Subcutaneous adipose tissue (tissue), 4 donors: ENCODE results near the gene SCAND1. TPM values are rescaled to one million over a fixed set of nuclear protein-coding genes. Genes with fewer than 3 reads are reported as not detected.

Source experiments
- total RNA-seq, 4 donors: library from RNA; depleted of rRNA; stranded (reverse); fragments of >200 nt; gene quantifications; one replicate each; pipeline ENCODE4 v1.1.0, GENCODE V29; 2016
- TF ChIP-seq, protein P1 (sequence below): fragments of 450-650 bp; IDR thresholded peaks from one replicate; pipeline ENCODE4 v1.5.1; 2016; ENCODE audit warnings: low read depth, mild to moderate bottlenecking, control low read depth, antibody characterized with exemption, moderate library complexity

The SCAND1 gene
- total RNA-seq, 4 donors from 2014 or later: 48.8 to 125 (median 76.3) TPM

DNA sequence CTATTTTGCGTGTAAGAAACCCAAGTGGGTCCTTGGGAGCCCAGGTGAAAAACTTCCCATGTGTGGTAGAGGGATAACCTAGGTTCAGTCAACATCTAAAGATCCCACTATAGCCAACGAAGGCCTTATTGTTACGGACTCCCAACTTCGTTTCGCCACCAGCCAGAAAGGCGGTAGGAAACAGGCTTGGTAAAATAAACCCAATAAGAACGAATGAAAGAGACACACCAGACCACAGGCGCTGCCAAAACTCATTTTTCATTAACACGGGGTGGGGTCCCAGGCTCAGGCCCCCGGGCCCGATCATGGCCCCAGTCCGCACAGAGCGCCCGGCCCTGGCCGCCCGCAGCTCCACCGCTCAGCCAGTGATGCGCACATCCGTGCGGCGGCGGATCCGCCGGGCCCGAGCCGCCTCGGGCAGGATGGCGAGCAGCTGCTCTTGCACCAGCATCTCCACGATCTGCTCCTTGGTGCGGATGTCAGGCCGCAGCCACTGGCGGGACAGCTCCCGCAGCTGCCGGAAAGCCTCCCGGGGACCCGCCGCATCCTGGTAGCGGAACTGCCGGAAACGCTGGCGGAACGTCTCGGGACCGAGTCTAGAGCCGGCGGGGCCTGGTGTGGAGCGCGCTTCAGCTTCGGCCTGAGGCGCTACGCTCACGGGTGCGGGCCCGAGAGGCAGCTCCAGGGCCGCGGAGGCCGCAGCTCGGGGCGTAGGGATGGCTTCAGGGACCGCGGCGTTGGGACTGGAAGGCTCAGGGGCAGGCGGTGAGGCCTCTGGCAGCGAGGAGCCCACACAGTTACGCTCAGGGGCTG, 709 bp downstream of the SCAND1 start:
- TF ChIP-seq, protein P1, sequence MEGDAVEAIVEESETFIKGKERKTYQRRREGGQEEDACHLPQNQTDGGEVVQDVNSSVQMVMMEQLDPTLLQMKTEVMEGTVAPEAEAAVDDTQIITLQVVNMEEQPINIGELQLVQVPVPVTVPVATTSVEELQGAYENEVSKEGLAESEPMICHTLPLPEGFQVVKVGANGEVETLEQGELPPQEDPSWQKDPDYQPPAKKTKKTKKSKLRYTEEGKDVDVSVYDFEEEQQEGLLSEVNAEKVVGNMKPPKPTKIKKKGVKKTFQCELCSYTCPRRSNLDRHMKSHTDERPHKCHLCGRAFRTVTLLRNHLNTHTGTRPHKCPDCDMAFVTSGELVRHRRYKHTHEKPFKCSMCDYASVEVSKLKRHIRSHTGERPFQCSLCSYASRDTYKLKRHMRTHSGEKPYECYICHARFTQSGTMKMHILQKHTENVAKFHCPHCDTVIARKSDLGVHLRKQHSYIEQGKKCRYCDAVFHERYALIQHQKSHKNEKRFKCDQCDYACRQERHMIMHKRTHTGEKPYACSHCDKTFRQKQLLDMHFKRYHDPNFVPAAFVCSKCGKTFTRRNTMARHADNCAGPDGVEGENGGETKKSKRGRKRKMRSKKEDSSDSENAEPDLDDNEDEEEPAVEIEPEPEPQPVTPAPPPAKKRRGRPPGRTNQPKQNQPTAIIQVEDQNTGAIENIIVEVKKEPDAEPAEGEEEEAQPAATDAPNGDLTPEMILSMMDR: no peak

DNA sequence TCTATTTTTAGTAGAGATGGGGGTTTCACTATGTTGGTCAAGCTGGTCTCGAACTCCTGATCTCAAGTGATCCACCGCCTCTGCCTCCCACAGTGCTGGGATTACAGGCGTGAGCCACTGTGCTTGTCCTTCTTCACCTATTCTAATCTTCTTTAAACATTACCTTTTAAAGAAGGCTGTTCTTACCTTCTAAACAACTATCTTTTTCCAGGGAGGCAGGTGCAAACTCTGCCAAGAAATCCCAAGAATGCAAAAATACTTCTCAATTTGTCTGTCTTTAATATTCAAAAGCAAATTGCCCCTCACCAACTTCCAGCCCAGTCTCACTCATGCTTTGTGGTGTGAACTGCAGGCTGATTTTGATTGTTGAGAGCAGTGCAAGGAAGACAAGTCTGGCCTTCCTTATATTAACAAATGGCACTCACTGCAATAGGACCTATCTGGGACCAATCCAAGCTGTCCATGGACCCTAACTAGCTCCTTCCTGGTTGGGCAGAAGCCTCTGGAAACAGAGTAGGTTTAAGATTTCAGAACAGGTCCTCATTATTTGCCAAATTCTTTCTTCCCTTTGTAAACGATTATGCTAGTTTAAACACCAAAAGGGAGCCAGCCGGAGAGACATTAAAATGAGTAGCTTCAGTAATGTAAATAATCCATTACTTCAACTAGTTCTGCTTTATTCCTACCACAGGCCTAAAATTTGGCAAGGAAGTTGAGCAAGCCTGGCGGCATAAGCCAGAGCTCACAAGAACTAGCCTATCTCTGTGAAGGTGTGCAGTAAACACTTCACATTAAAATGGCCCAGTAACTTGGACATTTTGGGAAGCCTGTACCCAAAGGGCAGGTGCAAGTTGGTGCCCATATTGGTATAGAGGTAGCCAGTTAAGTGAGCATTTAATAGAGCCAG, 1.6 kb downstream of the SCAND1 start:
- TF ChIP-seq, protein P1: no peak

DNA sequence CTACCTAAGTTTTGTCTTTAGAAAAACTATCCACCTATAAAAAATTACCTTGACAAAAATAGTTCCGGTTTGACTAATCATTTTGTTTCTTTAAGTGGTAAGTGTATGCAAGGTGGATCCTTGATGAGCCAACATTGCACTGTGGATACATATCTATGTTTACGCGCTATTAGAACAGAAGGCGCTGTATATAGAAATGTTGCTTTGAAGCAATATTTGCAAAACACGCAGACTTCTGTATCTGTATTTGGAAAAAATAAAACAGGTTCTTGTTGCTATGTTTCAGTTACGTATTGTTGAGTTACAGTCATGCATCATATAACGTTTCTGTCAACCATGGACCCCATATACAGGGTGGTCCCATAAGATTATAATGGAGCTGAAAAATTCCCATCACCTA, 4.2 kb downstream of the SCAND1 start:
- TF ChIP-seq, protein P1: no peak

DNA sequence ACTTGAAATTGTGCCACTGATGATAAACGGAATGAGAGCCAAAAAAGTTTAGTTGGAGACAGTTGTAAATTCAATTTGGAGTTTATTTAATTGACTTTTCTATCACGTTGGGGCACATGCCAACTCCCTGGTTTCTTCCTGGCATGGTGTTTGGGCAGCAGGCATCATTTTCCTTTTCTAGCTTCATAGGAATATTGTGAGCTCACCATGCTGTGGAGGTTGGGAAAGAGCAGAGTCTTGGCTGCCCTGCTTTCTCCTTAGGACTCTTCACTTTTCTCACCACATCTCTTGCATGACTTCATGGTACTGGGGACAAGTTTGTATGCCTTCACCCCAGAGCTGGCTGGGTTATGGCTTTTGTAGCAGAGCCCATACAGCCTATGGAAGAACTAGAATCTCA, 6.4 kb downstream of the SCAND1 start:
- TF ChIP-seq, protein P1: no peak

DNA sequence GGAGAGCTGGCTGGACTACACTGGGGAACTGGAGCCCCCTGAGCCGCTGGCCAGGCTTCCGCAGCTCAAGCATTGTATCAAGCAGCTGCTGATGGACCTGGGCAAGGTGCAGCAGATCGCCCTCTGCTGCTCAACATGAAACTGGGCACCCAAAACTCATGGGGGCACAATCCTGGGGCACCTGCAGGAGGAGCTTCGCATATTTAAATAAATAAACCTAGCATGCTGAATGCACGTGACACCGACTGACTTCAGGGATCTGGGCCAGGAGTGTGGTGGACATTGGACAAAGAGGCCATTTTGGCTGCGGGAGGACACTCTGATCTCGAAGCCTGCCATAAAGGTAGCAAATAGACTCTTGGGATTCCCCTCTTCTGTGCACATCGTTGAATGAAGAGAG, 6.8 kb downstream of the SCAND1 start:
- TF ChIP-seq, protein P1: no peak

DNA sequence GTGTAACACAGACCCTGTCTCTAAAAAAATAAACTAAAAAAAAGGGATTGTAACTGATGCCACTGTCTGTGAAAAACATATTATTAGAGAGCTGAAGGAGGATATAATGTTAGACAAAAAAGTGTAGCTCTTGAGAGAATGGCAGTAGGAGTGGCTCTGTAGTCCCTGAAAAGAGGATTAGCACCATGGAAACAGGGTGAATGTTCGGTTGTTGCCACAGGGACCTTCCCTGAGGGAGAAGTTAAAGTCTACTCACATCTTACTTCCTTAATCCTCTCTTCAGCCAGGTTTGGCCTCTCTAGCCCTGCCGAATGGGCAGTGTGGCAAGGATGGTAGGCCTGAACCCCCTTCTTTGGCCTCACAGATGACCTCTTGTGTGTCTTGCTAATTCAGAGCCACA, 12.1 kb downstream of the SCAND1 start:
- TF ChIP-seq, protein P1: no peak

DNA sequence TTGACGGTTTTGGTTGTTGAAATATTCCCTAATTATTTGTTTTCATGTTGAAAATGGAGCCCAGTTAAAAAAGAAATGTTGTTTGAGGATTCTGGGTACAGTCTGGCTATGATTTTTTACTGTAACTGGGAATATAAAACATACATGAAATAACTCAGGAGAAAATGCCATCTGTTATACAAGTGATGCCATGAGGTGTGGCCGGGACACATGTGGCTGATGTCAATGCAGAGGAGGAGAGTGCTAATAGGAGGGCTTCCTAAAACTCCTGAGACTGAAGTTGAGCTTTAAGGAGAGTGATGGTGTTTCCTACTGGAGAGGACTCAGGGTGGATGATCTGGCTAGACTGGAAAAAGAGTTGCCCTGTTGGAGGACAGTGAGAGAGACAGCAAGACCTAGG, 12.7 kb downstream of the SCAND1 start:
- TF ChIP-seq, protein P1: no peak
